KG1 (cell line): ENCODE measurements around the gene MYBPHL.

Experiments used
- DNase-seq: peaks from one replicate; lab custom pipeline; 2025; lab: John Stamatoyannopoulos, UW

MYBPHL gene, protein sequence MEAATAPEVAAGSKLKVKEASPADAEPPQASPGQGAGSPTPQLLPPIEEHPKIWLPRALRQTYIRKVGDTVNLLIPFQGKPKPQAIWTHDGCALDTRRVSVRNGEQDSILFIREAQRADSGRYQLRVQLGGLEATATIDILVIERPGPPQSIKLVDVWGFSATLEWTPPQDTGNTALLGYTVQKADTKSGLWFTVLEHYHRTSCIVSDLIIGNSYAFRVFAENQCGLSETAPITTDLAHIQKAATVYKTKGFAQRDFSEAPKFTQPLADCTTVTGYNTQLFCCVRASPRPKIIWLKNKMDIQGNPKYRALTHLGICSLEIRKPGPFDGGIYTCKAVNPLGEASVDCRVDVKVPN

DNA sequence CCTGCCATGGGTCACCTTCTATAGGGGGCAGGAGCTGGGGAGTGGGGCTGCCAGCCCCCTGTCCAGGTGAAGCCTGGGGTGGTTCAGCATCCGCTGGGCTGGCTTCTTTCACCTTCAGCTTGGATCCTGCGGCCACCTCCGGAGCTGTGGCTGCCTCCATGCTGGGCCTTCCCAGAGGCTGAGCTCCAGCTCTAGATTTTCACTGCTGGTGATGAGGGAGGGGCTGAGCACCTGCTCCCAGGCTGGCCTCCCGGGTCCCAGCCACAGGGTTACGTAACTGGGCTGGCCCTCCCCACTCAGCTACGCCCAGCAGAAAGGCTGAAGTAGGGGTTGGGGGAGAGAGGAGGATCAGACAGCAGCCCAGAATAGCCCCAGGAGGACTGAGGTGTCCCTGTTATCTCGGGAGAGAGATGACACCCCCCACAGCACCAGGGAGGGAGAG, at the start of gene MYBPHL:
Gene MYBPHL (minus strand): TSS at position 180 of the 442 bp plus-strand sequence. CDS start 20 bp downstream, at position 160.
- DNase-seq = no peak

- no peak for DNase-seq
Observed at GRCh38 chr1:109356505-109356904, 49.7 kb upstream of the MYBPHL start.

GRCh38 chr1:109354929-109355328, 48.1 kb upstream of the MYBPHL start:
- no peak for DNase-seq

DNA sequence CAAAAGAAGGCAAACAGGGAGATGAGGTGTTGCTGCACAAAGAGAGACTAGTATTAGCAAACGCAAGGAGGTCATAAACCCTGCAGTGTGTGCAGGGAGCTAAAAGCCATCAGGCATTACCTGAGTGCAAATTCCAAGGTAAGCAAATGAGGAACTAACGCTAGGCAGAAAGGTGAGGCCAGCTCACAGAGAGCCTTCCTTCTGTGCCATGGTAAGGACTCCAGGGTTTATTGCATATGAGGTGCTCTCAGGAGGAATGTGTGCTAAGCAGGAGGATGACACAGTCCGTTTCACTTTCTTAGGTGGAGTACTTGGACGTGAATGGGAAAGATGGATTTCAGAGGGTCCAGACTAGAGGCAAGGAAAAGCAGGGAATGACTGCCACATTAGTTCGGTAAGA, 44.6 kb upstream of the MYBPHL start:
- no peak for DNase-seq

DNA sequence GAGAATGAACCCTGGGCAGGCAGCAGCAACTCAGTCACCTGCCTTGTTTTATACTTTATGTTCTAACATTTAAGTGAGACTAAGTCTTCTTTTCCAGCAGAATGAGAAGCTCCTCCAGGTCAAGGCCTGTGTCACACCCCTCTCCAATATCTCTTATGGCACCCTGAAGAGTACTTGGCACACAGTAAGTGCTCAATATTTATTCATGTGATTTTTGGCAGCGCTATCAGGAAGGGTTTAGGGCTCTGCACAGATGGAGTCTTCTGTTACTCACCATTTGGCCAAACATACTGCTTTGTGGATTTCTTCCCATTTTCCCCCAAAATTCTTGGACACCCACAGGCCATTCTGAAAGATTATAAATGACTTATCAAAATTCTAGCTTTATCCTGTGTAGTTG, 43.8 kb upstream of the MYBPHL start:
- DNase-seq = no peak

- no peak for DNase-seq
Observed at GRCh38 chr1:109350182-109350581, 43.4 kb upstream of the MYBPHL start.

GRCh38 chr1:109347511-109347910, 40.7 kb upstream of the MYBPHL start:
- DNase-seq = no peak

- DNase-seq = no peak
Observed at GRCh38 chr1:109341944-109342930, 35.4 kb upstream of the MYBPHL start.

DNA sequence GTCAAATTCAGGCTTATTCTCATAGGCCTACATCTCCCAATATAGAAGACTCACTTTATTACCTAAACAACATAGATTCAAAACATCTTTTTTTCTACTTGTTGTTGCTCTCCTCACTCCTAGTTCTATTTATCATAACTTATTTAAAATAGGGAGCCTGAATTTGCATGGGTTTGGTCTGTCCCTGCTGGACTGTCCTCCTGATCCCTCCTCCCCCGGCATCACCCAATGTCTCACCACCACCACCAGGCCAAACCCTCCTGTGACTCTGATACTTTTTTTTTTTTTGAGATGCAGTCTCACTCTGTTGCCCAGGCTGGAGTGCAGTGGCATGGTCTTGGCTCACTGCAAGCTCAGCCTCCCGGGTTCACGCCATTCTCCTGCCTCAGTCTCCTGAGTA, 31.8 kb upstream of the MYBPHL start:
- no peak for DNase-seq

DNA sequence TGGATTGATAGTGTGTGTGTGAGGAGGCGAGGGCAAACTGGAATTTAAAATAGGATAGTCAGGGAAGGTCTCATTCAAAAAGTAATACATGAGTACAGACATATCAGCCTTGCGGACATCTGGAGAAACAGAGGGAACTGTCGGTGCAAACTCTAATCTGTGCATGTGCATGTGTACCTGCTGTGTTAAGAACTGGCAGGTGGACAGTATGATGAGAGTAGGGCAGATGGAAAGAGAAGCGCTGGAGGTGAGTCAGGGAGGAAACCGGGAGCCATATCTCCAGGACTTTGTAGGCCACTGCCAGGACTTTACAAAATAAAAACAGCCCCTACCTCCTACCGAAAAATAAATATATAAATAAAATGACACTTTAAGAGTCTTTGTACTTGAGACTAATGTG, 31.3 kb upstream of the MYBPHL start:
- DNase-seq = no peak

- DNase-seq = no peak
Observed at GRCh38 chr1:109335091-109335490, 28.3 kb upstream of the MYBPHL start.

GRCh38 chr1:109331113-109331512, 24.3 kb upstream of the MYBPHL start:
- no peak for DNase-seq

DNA sequence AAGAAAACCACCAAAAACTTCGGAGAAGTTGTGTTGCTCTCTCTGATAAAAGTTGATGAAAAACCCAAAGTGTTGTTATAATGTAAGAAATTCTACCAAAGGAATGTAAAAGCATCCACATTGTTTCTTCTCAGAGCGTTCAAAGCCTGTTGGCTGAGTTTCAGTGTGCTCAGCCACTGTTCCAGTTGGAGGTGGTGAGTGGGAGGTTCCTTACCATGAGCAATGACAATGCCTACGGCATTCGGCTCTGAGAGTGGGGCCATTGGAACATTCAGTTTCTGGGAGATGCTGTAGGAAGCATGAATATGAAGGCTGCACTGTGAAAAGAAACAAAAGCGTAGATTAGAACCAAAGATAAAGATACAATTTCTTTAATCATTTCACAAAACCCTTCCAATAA, 20.5 kb upstream of the MYBPHL start:
- no peak for DNase-seq

- DNase-seq = no peak
Observed at GRCh38 chr1:109322974-109323373, 16.2 kb upstream of the MYBPHL start.

DNA sequence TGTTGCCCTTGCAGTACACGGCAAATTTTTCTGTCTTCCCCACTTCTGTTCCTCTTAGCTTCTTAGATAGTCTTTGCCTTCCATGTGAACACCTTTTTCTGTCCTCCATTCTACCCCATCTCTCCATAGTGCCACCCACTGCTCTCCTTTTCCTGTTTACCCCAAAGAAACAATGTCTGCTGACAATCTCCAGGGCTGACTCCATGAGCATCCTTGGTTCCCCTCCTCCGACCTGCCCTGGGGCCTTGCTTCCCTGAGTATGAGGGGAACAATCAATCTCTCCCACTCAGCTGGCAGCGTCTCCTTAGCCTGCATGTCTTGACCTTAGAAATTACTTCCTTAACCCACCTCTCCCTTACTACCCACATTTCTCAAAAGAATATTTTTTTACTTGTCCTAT, 12.3 kb upstream of the MYBPHL start:
- DNase-seq = no peak

- DNase-seq = no peak
Observed at GRCh38 chr1:109316506-109316905, 9.7 kb upstream of the MYBPHL start.

- no peak for DNase-seq
Observed at GRCh38 chr1:109315288-109315687, 8.5 kb upstream of the MYBPHL start.

GRCh38 chr1:109314795-109315194, 8.0 kb upstream of the MYBPHL start:
- no peak for DNase-seq

DNA sequence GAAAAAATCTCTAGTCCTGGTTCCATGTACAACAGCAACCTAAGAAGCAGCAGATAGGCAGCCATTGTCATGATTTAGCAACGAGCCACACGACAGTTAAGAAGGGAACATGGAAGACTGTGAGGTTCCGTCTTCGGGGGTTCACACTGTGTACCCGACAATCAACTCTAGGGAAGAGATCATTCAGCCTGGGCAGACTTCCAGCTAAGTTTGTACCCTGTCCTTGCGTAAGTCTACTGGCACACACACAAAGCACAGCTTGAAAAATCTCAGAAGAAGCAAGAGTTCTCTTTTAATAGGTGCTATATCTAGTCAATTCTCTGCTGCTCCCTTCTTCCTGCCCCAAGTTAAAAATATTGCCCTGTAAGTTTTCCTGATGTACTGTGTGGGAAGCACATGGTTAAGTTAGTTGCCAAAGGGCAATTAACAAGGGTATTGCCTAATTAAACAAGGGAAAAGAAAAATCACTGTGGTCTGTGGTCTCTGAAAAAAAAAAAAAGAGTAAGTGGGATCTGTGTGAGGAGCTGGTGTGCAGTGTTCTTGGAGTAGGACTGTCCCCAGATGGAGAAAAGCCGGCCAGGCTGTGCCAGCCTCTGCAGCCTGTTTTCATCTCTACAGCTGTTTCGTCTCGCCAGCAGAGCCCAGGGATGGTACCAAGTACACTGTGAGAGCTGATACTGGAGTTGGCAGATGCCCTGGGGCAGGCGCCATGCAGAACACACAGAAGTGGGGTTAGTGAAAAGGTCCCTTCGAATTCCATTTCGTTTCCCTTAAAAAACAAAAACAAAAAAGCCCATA, 6.4 kb upstream of the MYBPHL start:
- no peak for DNase-seq

GRCh38 chr1:109312246-109312645, 5.4 kb upstream of the MYBPHL start:
- no peak for DNase-seq

- DNase-seq = no peak
Observed at GRCh38 chr1:109309347-109309746, 2.5 kb upstream of the MYBPHL start.
